CD14-positive monocyte (primary cell): ENCODE results near the gene SINHCAF. TPM values are rescaled to one million over a fixed set of nuclear protein-coding genes. Genes with fewer than 3 reads are reported as not detected.

Experiments
- DNase-seq, 3 donors: peaks; one replicate each; pipeline ENCODE4 v3.0.0-alpha.2; 2011 to 2022
- H2AFZ ChIP-seq: 2 replicates; pipeline ENCODE4 v1.6.0; 2012; ENCODE audit warnings: mild to moderate bottlenecking, low read depth, low read length, inconsistent platforms; ENCODE audit not compliant: insufficient read depth, poor library complexity, severe bottlenecking
- H3K27ac ChIP-seq, 2 donors: 1 replicate in 1 of 2; 2 replicates in 1 of 2; pipeline ENCODE4 v1.5.1; 2012 to 2013; ENCODE audit warnings: low read length in 2 of 2, control low read depth in 1 of 2, inconsistent platforms in 1 of 2, low read depth in 1 of 2, mild to moderate bottlenecking in 1 of 2
- H3K27me3 ChIP-seq, 2 donors: one replicate each; pipeline versions ENCODE4 v1.6.0 to v1.6.1; 2011 to 2013; ENCODE audit warnings: low read length in 2 of 2; ENCODE audit not compliant: control insufficient read depth in 2 of 2, insufficient read depth in 2 of 2
- H3K36me3 ChIP-seq, 2 donors: replicated peaks in 1 of 2; 1 replicate in 1 of 2; 2 replicates in 1 of 2; pipeline versions ENCODE4 v1.5.1 to v1.6.1; 2012 to 2013; ENCODE audit warnings: low read length in 2 of 2, control low read depth in 1 of 2, inconsistent platforms in 1 of 2, mild to moderate bottlenecking in 1 of 2; ENCODE audit not compliant: insufficient read depth in 2 of 2, control insufficient read depth in 1 of 2
- H3K4me1 ChIP-seq, 2 donors: 1 replicate in 1 of 2; 2 replicates in 1 of 2; pipeline versions ENCODE4 v1.5.1 to v1.6.1; 2012 to 2013; ENCODE audit warnings: low read length in 2 of 2, control low read depth in 1 of 2, inconsistent platforms in 1 of 2, mild to moderate bottlenecking in 1 of 2, moderate library complexity in 1 of 2; ENCODE audit not compliant: insufficient read depth in 2 of 2, control insufficient read depth in 1 of 2
- H3K4me2 ChIP-seq: replicated peaks from 2 replicates; pipeline ENCODE3; 2012; ENCODE audit warnings: low read length, moderate library complexity, mild to moderate bottlenecking; ENCODE audit not compliant: poor library complexity, severe bottlenecking; ENCODE audit errors: extremely low read depth
- H3K4me3 ChIP-seq, 3 experiments: fragments of 200-600 bp in 1 of 3; sonication (generic) in 1 of 3; replicated peaks in 1 of 3; 1 replicate in 2 of 3; 2 replicates in 1 of 3; pipeline ENCODE4 v1.5.1; 2011 to 2013; ENCODE audit warnings: low read length in 3 of 3, mild to moderate bottlenecking in 3 of 3, control low read depth in 2 of 3, low read depth in 2 of 3, inconsistent platforms in 1 of 3, moderate library complexity in 1 of 3
- H3K79me2 ChIP-seq: 2 replicates; pipeline ENCODE4 v1.6.0; 2012; ENCODE audit warnings: mild to moderate bottlenecking, control low read depth, inconsistent platforms, low read length, moderate library complexity; ENCODE audit not compliant: insufficient read depth
- H3K9ac ChIP-seq: 2 replicates; pipeline ENCODE4 v1.6.0; 2017; ENCODE audit warnings: low read length, mild to moderate bottlenecking; ENCODE audit not compliant: insufficient read depth, poor library complexity, severe bottlenecking
- H3K9me3 ChIP-seq, 2 donors: replicated peaks in 1 of 2; 1 replicate in 1 of 2; 2 replicates in 1 of 2; pipeline versions ENCODE4 v1.5.1 to v1.6.1; 2012 to 2013; ENCODE audit warnings: low read length in 2 of 2, control low read depth in 1 of 2; ENCODE audit not compliant: control insufficient read depth in 1 of 2, insufficient read depth in 1 of 2
- H4K20me1 ChIP-seq: 2 replicates; pipeline ENCODE4 v1.6.0; 2012; ENCODE audit warnings: mild to moderate bottlenecking, low read length, control low read depth, moderate library complexity; ENCODE audit not compliant: insufficient read depth
- H3K27ac Mint-ChIP-seq, 7 donors: one replicate each; pipeline ENCODE4 v1.8.0; 2020; ENCODE audit warnings: mild to moderate bottlenecking in 7 of 7, mixed read lengths in 7 of 7, moderate library complexity in 6 of 7, inconsistent platforms in 2 of 7
- H3K27me3 Mint-ChIP-seq, 3 donors: one replicate each; pipeline ENCODE4 v1.8.0; 2021 to 2022; ENCODE audit warnings: low read depth in 3 of 3, mild to moderate bottlenecking in 3 of 3, mixed read lengths in 3 of 3, moderate library complexity in 3 of 3, inconsistent platforms in 1 of 3
- H3K36me3 Mint-ChIP-seq, 2 donors: one replicate each; pipeline ENCODE4 v1.8.0; 2020; ENCODE audit warnings: mixed read lengths in 2 of 2, inconsistent platforms in 1 of 2, mild to moderate bottlenecking in 1 of 2
- H3K4me1 Mint-ChIP-seq: one replicate; pipeline ENCODE4 v1.8.0; 2020; ENCODE audit warnings: mild to moderate bottlenecking, mixed read lengths
- H3K4me3 Mint-ChIP-seq, 2 donors: one replicate each; pipeline ENCODE4 v1.8.0; 2020; ENCODE audit warnings: mild to moderate bottlenecking in 2 of 2, mixed read lengths in 2 of 2, moderate library complexity in 1 of 2
- H3K9me3 Mint-ChIP-seq, 7 donors: one replicate each; pipeline ENCODE4 v1.8.0; 2020 to 2022; ENCODE audit warnings: mixed read lengths in 7 of 7, mild to moderate bottlenecking in 6 of 7, moderate library complexity in 6 of 7, inconsistent platforms in 2 of 7
- CTCF ChIP-seq: fragments of 200-600 bp; IDR thresholded peaks from one replicate; pipeline ENCODE4 v1.8.0; 2022; ENCODE audit warnings: antibody characterized with exemption, mild to moderate bottlenecking
- WGBS: methylation state at CpG from one replicate; pipeline ENCODE4 v1.1.5; 2013; ENCODE audit warnings: missing lambda C conversion rate; ENCODE audit not compliant: insufficient coverage; 5-methylcytosine and 5-hydroxymethylcytosine counted together
- intact Hi-C, 2 donors: fragments of 100-400 bp; cut with micrococcal nuclease; formaldehyde crosslinking; loops; one replicate each; pipeline versions ENCODE4 v1.15.0 to v1.15.1; 2023
- polyA plus RNA-seq, 3 donors: library from polyadenylated mRNA; depleted of rRNA in 1 of 3; unstranded in 2 of 3; stranded (reverse) in 1 of 3; fragments of 300-500 nt in 2 of 3; fragments of >200 nt in 1 of 3; fragmentation: Illumina TruSeq in 2 of 3; gene quantifications; 1 replicate in 2 of 3; 2 replicates in 1 of 3; pipeline ENCODE4 v1.2.3, GENCODE V29; 2012 to 2021

The SINHCAF gene
- polyA plus RNA-seq, 3 donors, result 14.2 to 20.2 (median 20.1) TPM

- TF ChIP-seq CTCF, result no peak
- peaks cover 35 to 78% of the 10 kb centered on the region in 2 donors for H3K36me3 ChIP-seq
- H3K27ac Mint-ChIP-seq, result peak overlapping the region in 2 of 7 donors; percentile 36 to 37
- H3K4me3 Mint-ChIP-seq, result no peak overlapping the region
- H3K27me3 ChIP-seq, result no peaks in the 10 kb centered on the region
- H3K4me1 ChIP-seq, result peaks cover 4 to 13% of the 10 kb centered on the region in 2 donors
- H3K27me3 Mint-ChIP-seq, result no peaks in the 10 kb centered on the region
- H3K4me1 Mint-ChIP-seq, result peaks cover 6% of the 10 kb centered on the region
- no peak overlapping the region for H3K9ac ChIP-seq
- no peak for DNase-seq
- H3K9me3 ChIP-seq, result no peaks in the 10 kb centered on the region
- no peak overlapping the region for H3K4me3 ChIP-seq
- peaks cover 47% of the 10 kb centered on the region for H4K20me1 ChIP-seq
- no peak overlapping the region for H3K4me2 ChIP-seq
- peaks cover 48 to 65% of the 10 kb centered on the region in 2 donors for H3K36me3 Mint-ChIP-seq
- intact Hi-C loops, result no loop called here
- H3K79me2 ChIP-seq, result peaks cover 71% of the 10 kb centered on the region
- H3K9me3 Mint-ChIP-seq, result peaks cover 0 to 1% (median 0%) of the 10 kb centered on the region in 7 donors
- H3K27ac ChIP-seq, result peak overlapping the region in 1 of 2 donors; percentile 12
- H2AFZ ChIP-seq, result no peak overlapping the region
- no CpG with 5 or more reads among the region's 2 CpGs for WGBS
These were observed 27.4 kb downstream of the SINHCAF start for GRCh38 chr12:31298515-31298910.

- H3K9ac ChIP-seq, result no peak overlapping the region
- intact Hi-C loops, result no loop called here
- TF ChIP-seq CTCF, result no peak
These were observed 28.1 kb downstream of the SINHCAF start for GRCh38 chr12:31297572-31298514.

More at GRCh38 chr12:31297572-31298514, 28.1 kb downstream of the SINHCAF start:
- no peaks in the 10 kb centered on the region for H3K9me3 ChIP-seq
- H3K4me1 Mint-ChIP-seq, result peaks cover 6% of the 10 kb centered on the region
- peaks cover 64% of the 10 kb centered on the region for H3K79me2 ChIP-seq
- no peaks in the 10 kb centered on the region for H3K27me3 Mint-ChIP-seq
- H2AFZ ChIP-seq, result no peak overlapping the region
- H3K36me3 ChIP-seq, result peaks cover 36 to 78% of the 10 kb centered on the region in 2 donors
- peaks cover 4 to 13% of the 10 kb centered on the region in 2 donors for H3K4me1 ChIP-seq
- no CpG with 5 or more reads among the region's 13 CpGs for WGBS
- H3K36me3 Mint-ChIP-seq, result peaks cover 48 to 65% of the 10 kb centered on the region in 2 donors
- no peak for DNase-seq
- no peaks in the 10 kb centered on the region for H3K27me3 ChIP-seq
- H3K4me2 ChIP-seq, result no peak overlapping the region
- no peak overlapping the region for H3K4me3 Mint-ChIP-seq
- H4K20me1 ChIP-seq, result peaks cover 43% of the 10 kb centered on the region
- peak overlapping the region in 3 of 7 donors; percentile 21 to 37 (median 35) for H3K27ac Mint-ChIP-seq
- H3K4me3 ChIP-seq, result no peak overlapping the region
- H3K27ac ChIP-seq, result peak overlapping the region in 1 of 2 donors; percentile 12
- peaks cover 0 to 1% (median 0%) of the 10 kb centered on the region in 7 donors for H3K9me3 Mint-ChIP-seq
